Adrenal gland (tissue), 5 donors: Measurements from ENCODE around the gene GMDS.

Experiments used
- POLR2A ChIP-seq, 2 donors: fragments of 450-650 bp; IDR thresholded peaks; one replicate each; pipeline ENCODE4 v1.6.1; 2017; ENCODE audit warnings: antibody characterized with exemption in 2 of 2, mild to moderate bottlenecking in 2 of 2, moderate library complexity in 1 of 2
- TF ChIP-seq, protein P1 (sequence below), 6 experiments: fragments of 450-650 bp in 4 of 6; fragments of 200-600 bp in 2 of 6; sonication (generic) in 1 of 6; IDR thresholded peaks; 1 replicate in 5 of 6; 2 replicates in 1 of 6; pipeline versions ENCODE4 v1.5.1 to v1.8.0; 2016 to 2021; ENCODE audit warnings: antibody characterized with exemption in 6 of 6, mild to moderate bottlenecking in 2 of 6, moderate library complexity in 1 of 6
- donor health status: DM: no; HTN: no; CAD: no.

DNA sequence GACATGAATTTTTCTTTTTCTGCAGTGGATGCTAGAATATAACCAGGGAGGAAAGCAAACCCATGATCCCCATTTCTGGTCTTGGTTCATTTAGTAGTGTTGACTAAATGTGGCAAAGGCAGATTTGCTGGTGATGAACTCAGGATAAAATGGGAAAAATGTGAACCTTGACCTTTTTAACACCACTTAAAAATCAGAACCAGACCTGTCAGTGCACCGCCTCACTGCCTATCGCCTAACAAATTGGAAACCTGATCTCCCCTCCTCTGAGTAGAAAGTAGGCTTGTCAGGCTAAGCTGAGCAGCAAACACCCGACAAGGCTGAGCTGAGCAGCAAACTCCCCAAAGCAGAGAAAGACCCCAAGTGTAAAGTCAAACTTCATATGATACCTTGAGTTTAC, 380.9 kb downstream of the GMDS start:
- TF ChIP-seq POLR2A (IDR thresholded peaks at IDR 0.05), result no peak
- TF ChIP-seq, protein P1, sequence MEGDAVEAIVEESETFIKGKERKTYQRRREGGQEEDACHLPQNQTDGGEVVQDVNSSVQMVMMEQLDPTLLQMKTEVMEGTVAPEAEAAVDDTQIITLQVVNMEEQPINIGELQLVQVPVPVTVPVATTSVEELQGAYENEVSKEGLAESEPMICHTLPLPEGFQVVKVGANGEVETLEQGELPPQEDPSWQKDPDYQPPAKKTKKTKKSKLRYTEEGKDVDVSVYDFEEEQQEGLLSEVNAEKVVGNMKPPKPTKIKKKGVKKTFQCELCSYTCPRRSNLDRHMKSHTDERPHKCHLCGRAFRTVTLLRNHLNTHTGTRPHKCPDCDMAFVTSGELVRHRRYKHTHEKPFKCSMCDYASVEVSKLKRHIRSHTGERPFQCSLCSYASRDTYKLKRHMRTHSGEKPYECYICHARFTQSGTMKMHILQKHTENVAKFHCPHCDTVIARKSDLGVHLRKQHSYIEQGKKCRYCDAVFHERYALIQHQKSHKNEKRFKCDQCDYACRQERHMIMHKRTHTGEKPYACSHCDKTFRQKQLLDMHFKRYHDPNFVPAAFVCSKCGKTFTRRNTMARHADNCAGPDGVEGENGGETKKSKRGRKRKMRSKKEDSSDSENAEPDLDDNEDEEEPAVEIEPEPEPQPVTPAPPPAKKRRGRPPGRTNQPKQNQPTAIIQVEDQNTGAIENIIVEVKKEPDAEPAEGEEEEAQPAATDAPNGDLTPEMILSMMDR (IDR thresholded peaks at IDR 0.05), result no peak
